ENCODE measurements around the gene MON1A.

DNA sequence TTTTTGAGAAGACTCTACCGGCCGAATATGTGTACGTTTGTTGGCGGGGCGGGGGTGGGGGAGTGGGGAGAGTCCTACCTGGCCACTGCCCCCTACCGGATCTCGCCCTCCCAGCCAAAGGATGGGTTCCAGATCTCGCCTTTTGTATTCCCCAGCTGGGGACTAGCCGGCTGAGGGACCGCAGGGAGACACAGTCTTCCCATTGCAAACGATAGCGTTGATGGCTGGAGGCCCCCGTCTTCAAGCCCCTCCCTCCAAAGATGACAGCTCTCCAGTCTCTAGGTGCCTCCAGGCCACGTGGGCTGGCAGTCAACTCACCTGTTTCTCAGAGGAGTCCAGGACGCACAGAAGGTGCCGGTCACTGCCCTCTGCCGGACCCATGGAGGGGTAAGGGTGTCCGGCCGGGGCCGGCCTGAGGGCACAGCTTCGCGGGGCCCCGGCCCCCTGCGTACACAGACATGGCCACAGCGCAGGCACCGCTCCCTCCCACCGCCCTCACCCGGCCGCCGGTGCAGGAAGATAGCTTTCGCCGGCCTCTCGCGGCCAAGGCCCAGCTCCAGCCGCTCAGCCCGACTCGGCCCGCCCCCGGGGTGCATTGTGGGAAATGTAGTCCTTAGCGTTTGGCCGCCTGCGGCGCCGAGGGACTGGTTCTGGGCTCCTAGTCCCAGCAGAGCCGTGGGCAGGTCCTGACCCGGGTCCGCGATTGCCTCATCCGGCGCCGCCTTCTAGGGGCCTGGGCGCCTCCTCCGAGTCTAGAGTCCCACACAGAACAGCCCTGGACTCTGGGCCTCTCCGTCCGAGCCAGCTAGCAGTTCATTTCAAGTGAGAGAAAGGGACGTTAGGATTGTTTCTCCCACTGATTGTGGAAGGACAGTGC lies at the start of gene MON1A:
- TF ChIP-seq EZH2 (IDR thresholded peaks at IDR 0.05) (no peak), SP1 (IDR thresholded peaks at IDR 0.05; ENCODE audit: low read depth) (peak; percentile 62), TCF7L2 (IDR thresholded peaks at IDR 0.05; ENCODE audit: borderline replicate concordance, extremely low read depth, insufficient read depth, insufficient read length) (no peak), RAD21 (IDR thresholded peaks at IDR 0.05; ENCODE audit: low read depth) (no peak; the same call in 1 of the 2 replicates), POLR2A (IDR thresholded peaks at IDR 0.05; ENCODE audit: borderline replicate concordance, extremely low read depth, insufficient read depth, insufficient read length) (no peak)
- TF ChIP-seq, protein P1, sequence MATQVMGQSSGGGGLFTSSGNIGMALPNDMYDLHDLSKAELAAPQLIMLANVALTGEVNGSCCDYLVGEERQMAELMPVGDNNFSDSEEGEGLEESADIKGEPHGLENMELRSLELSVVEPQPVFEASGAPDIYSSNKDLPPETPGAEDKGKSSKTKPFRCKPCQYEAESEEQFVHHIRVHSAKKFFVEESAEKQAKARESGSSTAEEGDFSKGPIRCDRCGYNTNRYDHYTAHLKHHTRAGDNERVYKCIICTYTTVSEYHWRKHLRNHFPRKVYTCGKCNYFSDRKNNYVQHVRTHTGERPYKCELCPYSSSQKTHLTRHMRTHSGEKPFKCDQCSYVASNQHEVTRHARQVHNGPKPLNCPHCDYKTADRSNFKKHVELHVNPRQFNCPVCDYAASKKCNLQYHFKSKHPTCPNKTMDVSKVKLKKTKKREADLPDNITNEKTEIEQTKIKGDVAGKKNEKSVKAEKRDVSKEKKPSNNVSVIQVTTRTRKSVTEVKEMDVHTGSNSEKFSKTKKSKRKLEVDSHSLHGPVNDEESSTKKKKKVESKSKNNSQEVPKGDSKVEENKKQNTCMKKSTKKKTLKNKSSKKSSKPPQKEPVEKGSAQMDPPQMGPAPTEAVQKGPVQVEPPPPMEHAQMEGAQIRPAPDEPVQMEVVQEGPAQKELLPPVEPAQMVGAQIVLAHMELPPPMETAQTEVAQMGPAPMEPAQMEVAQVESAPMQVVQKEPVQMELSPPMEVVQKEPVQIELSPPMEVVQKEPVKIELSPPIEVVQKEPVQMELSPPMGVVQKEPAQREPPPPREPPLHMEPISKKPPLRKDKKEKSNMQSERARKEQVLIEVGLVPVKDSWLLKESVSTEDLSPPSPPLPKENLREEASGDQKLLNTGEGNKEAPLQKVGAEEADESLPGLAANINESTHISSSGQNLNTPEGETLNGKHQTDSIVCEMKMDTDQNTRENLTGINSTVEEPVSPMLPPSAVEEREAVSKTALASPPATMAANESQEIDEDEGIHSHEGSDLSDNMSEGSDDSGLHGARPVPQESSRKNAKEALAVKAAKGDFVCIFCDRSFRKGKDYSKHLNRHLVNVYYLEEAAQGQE (IDR thresholded peaks at IDR 0.05; ENCODE audit: low read depth) = no peak
- TF ChIP-seq, protein P2, sequence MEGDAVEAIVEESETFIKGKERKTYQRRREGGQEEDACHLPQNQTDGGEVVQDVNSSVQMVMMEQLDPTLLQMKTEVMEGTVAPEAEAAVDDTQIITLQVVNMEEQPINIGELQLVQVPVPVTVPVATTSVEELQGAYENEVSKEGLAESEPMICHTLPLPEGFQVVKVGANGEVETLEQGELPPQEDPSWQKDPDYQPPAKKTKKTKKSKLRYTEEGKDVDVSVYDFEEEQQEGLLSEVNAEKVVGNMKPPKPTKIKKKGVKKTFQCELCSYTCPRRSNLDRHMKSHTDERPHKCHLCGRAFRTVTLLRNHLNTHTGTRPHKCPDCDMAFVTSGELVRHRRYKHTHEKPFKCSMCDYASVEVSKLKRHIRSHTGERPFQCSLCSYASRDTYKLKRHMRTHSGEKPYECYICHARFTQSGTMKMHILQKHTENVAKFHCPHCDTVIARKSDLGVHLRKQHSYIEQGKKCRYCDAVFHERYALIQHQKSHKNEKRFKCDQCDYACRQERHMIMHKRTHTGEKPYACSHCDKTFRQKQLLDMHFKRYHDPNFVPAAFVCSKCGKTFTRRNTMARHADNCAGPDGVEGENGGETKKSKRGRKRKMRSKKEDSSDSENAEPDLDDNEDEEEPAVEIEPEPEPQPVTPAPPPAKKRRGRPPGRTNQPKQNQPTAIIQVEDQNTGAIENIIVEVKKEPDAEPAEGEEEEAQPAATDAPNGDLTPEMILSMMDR (IDR thresholded peaks at IDR 0.05 in 2 of 3, conservative IDR thresholded peaks at IDR 0.05 in 1 of 3; ENCODE audit: borderline replicate concordance in 1 of 3, insufficient read depth in 1 of 3, low read depth in 2 of 3, low read length in 2 of 3) = peak; percentile 32 to 46 (median 32); a peak in 4 of 6 replicates
